ENCODE data around the gene RAB4B.
"Not testable (repeated sequence)": the region's sequence is repeated elsewhere in the genome, so short reads cannot be mapped to it uniquely, and the experiment has no call there.

Gene RAB4B

GRCh38 chr19:40778706-40779284 lies 748 bp downstream of the RAB4B start:
- H3K4me3 ChIP-seq (ENCODE audit: low read depth, low read length) = peak overlapping the region; percentile 77

GRCh38 chr19:40780582-40780981 lies 2.5 kb downstream of the RAB4B start:
- no peak overlapping the region for H3K4me3 ChIP-seq (ENCODE audit: low read depth, low read length)

DNA sequence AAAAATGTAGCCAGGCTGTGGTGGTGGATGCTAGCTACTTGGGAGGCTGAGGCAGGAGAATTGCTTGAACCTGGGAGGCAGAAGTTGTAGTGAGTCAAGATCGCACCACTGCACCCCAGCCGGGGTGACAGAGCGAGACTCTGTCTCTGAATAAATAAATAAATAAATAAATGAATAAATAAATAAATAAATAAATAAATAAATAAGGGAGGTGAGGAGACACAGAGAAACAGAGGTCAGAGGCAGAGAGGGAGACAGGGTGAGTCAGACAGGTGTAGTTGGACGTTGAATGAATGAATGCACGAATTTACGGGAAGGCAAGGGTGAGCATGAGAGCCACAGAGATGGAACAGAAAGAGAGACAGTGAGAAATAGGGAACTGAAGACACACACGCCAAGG lies 3.1 kb downstream of the RAB4B start:
- H3K4me3 ChIP-seq (ENCODE audit: low read depth, low read length) = no peak overlapping the region

DNA sequence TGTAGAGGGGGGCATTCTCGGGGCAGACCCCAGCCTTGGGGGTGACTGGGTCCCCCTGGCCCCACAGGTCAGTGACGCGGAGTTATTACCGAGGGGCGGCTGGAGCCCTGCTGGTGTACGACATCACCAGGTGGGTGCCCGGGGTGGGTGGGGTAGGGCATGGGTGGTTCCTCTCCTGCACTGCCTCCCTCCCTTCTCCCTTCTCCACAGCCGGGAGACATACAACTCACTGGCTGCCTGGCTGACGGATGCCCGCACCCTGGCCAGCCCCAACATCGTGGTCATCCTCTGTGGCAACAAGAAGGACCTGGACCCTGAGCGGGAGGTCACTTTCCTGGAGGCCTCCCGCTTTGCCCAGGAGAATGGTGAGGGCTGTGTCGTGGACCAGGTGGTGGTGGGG lies 5.7 kb downstream of the RAB4B start:
- H3K4me3 ChIP-seq (ENCODE audit: low read depth, low read length) = no peak overlapping the region

GRCh38 chr19:40784146-40784545 lies 6.1 kb downstream of the RAB4B start:
- not testable (repeated sequence) for H3K4me3 ChIP-seq (ENCODE audit: low read depth, low read length)

GRCh38 chr19:40785526-40785925 lies 7.5 kb downstream of the RAB4B start:
- H3K4me3 ChIP-seq (ENCODE audit: low read depth, low read length) = no peak overlapping the region

DNA sequence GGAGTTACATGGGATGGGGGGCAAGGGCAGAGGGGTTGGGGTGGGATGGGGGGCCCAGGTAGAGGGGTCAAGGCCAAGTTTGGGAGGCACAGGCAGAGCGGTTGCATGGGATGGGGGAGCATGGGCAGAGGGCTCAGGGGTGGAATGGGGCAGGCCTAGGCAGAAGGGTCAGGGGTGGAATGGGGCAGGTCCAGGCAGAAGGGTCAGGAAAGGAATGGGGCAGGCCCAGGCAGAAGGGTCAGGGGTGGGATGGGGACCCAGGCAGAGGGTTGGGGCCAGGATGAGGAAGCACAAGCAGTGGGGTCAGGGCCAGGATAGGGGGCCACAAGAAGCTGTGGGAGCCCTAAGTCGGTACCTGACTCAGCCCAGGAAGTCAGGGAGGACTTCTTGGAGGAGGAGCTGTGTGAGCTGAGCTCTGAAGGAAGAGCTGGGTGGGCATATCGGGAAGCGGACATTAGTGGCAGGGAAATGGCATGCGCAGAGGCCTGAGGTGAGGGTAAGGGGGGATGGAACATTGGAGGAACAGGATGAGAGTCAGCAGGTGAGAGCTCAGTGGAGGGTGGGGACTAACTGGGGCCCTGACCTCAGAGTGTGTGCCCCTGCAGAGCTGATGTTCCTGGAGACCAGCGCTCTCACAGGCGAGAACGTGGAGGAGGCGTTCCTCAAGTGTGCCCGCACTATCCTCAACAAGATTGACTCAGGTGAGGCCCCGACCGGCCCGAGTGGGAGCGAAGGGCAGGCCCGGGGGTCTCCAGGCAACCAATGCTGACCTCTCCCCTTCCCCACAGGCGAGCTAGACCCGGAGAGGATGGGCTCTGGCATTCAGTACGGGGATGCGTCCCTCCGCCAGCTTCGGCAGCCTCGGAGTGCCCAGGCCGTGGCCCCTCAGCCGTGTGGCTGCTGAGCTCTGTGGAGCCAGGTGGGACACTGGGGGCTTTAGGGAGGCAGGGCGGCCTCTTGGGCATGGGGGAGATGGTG lies 8.3 kb downstream of the RAB4B start:
- H3K4me3 ChIP-seq (ENCODE audit: low read depth, low read length) = no peak overlapping the region

DNA sequence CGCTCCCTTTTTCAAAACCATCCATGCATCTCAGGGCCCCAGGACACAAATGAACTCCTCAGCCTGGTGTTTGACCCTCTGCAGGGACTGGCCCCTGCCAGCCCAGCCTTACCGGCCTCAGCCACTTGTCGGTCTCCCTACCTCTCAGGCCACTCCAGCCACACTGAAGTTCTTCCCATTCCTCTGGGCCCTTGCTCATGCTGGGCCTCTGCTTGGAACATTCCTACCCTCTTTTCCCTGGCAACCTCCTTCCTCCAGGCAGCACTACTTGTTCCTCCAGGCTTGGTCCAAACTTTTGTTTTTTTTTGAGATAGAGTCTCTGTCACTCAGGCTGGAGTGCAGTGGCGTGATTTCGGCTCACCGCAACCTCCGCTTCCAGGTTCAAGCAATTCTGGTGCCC lies 13.3 kb downstream of the RAB4B start:
- no peak overlapping the region for H3K4me3 ChIP-seq (ENCODE audit: low read depth, low read length)

DNA sequence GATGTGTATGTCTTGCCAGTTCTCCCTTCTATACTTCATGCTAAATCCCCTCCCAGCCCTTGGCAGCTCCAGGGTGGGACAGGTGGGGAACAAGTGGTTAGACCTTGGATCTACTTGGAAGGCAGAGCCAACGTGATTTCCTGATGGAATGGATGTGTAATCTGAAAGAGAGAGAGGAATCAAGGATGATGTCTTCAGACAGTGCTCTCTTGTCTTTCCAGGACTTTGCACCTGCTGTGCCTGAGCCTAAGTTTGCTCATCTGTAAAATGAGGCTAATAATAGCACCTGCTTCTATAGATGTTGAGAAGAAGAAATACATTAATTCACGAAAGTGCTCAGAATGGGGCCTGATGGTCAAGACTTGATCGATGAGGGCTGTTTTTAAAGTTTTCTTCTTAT lies 13.9 kb downstream of the RAB4B start:
- no peak overlapping the region for H3K4me3 ChIP-seq (ENCODE audit: low read depth, low read length)

- no peak overlapping the region for H3K4me3 ChIP-seq (ENCODE audit: low read depth, low read length)
Observed at GRCh38 chr19:40797166-40797962, 19.3 kb downstream of the RAB4B start.

- H3K4me3 ChIP-seq (ENCODE audit: low read depth, low read length) = peak overlapping the region; percentile 66
Observed at GRCh38 chr19:40797963-40798682, 20.1 kb downstream of the RAB4B start.

GRCh38 chr19:40798683-40799557 lies 20.9 kb downstream of the RAB4B start, which contains the start of gene EGLN2:
Gene EGLN2 (plus strand): TSS chr19:40799191. CDS start chr19:40800573, 1,382 bp downstream.
- H3K4me3 ChIP-seq (ENCODE audit: low read depth, low read length) = peak within 1 kb of the TSS; percentile 79

DNA sequence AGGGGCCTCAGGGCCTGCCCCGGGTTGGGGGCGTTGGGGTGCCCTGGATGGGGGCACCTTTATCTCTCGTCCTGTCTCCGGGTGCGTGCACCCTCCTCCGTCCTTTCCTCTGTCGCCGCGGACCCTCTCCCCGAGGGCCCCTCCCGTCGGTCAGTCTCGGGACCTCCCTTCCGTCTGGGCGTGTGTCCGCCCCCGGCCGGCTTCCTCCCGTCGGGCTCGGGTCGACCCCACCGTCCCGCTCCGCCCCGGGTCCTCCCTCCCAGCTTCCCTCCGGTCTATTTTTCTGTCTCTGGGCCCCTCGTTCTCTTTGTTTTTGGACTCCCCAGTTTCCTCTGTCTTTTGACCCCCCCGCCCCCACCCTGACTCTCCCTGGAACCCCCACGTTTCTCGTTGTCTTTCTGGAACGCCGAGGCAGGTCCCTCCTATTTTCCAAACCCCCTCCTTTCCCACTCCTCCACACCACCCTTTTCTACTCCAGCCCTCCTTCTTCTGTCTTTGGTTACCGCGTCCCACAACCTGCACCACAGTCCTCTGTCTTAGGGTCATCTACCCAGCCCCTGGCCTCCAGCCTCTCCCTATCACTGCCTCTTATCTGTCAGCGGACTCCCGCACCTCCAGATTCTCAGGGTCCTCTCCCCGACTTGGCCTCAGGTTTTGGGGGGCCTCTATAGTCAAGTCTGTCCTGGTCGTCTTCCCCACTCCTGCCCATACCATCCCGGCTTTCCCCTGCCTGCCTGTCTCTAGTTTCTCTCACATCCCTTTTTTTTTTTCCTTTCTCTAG lies 21.7 kb downstream of the RAB4B start:
- peak overlapping the region; percentile 79 for H3K4me3 ChIP-seq (ENCODE audit: low read depth, low read length)

DNA sequence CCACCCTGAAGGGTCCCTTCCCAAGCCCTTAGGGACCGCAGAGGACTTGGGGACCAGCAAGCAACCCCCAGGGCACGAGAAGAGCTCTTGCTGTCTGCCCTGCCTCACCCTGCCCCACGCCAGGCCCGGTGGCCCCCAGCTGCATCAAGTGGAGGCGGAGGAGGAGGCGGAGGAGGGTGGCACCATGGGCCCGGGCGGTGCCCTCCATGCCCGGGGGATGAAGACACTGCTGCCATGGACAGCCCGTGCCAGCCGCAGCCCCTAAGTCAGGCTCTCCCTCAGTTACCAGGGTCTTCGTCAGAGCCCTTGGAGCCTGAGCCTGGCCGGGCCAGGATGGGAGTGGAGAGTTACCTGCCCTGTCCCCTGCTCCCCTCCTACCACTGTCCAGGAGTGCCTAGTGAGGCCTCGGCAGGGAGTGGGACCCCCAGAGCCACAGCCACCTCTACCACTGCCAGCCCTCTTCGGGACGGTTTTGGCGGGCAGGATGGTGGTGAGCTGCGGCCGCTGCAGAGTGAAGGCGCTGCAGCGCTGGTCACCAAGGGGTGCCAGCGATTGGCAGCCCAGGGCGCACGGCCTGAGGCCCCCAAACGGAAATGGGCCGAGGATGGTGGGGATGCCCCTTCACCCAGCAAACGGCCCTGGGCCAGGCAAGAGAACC lies 22.4 kb downstream of the RAB4B start:
- H3K4me3 ChIP-seq (ENCODE audit: low read depth, low read length) = peak overlapping the region; percentile 79

- H3K4me3 ChIP-seq (ENCODE audit: low read depth, low read length) = no peak overlapping the region
Observed at GRCh38 chr19:40800997-40801377, 22.9 kb downstream of the RAB4B start.

GRCh38 chr19:40801426-40802299 lies 23.6 kb downstream of the RAB4B start:
- no peak overlapping the region for H3K4me3 ChIP-seq (ENCODE audit: low read depth, low read length)

- H3K4me3 ChIP-seq (ENCODE audit: low read depth, low read length) = no peak overlapping the region
Observed at GRCh38 chr19:40802300-40803169, 24.5 kb downstream of the RAB4B start.

All from iPS-11a (cell line).